HG03045 (cell line): ENCODE measurements around the gene PYGB.
"Not testable (repeated sequence)": the region's sequence is repeated elsewhere in the genome, so short reads cannot be mapped to it uniquely, and the experiment has no call there.

ENCODE experiments used
- ATAC-seq: cut with Tn5 transposase; IDR thresholded peaks from one replicate; pipeline ENCODE4 v1.9.1; 2021; ENCODE audit warnings: mild to moderate bottlenecking, moderate library complexity; ENCODE audit not compliant: unreplicated experiment

Gene PYGB

GRCh38 chr20:25309395-25310267 lies 61.7 kb downstream of the PYGB start:
- no peak for ATAC-seq

GRCh38 chr20:25310268-25310920 lies 62.5 kb downstream of the PYGB start:
- ATAC-seq, result peak; percentile 87

GRCh38 chr20:25310921-25311728 lies 63.2 kb downstream of the PYGB start:
- no peak for ATAC-seq

- ATAC-seq, result not testable (repeated sequence)
Measured at GRCh38 chr20:25312716-25313115, 64.8 kb downstream of the PYGB start.

GRCh38 chr20:25313593-25313992 lies 65.7 kb downstream of the PYGB start:
- no peak for ATAC-seq

- no peak for ATAC-seq
Measured at GRCh38 chr20:25314497-25315417, 66.9 kb downstream of the PYGB start.

- no peak for ATAC-seq
Measured at GRCh38 chr20:25315418-25316210, 67.7 kb downstream of the PYGB start.

GRCh38 chr20:25316506-25317190 lies 68.8 kb downstream of the PYGB start:
- ATAC-seq, result no peak

GRCh38 chr20:25317351-25318075 lies 69.6 kb downstream of the PYGB start:
- no peak for ATAC-seq

GRCh38 chr20:25318471-25319240 lies 70.8 kb downstream of the PYGB start:
- ATAC-seq, result peak; percentile 90

- no peak for ATAC-seq
Measured at GRCh38 chr20:25319241-25320034, 71.6 kb downstream of the PYGB start.

- ATAC-seq, result no peak
Measured at GRCh38 chr20:25320035-25320800, 72.3 kb downstream of the PYGB start.

GRCh38 chr20:25321262-25321831 lies 73.5 kb downstream of the PYGB start:
- ATAC-seq, result no peak

- ATAC-seq, result no peak
Measured at GRCh38 chr20:25321991-25322390, 74.1 kb downstream of the PYGB start.

- ATAC-seq, result no peak
Measured at GRCh38 chr20:25323496-25324246, 75.8 kb downstream of the PYGB start.
